Stomach (tissue), 4 donors: ENCODE measurements around the gene TREX2.

Experiments
- CTCF ChIP-seq, 7 experiments: fragments of 450-650 bp in 4 of 7; fragments of 200-600 bp in 3 of 7; sonication (generic) in 3 of 7; IDR thresholded peaks; one replicate each; pipeline ENCODE4 v1.5.1; 2016 to 2019; ENCODE audit warnings: antibody characterized with exemption in 7 of 7, control low read depth in 2 of 7, mild to moderate bottlenecking in 1 of 7
- EP300 ChIP-seq: sonication (generic); formaldehyde crosslinking; IDR thresholded peaks from one replicate; pipeline ENCODE4 v1.6.1; 2017; ENCODE audit warnings: antibody characterized with exemption
- POLR2A ChIP-seq, 4 donors: fragments of 450-650 bp; IDR thresholded peaks; one replicate each; pipeline ENCODE4 v1.6.1; 2016; ENCODE audit warnings: antibody characterized with exemption in 4 of 4, control low read depth in 2 of 4, mild to moderate bottlenecking in 1 of 4, moderate library complexity in 1 of 4
- POLR2AphosphoS5 ChIP-seq, 3 donors: sonication (generic); formaldehyde crosslinking; IDR thresholded peaks; one replicate each; pipeline ENCODE4 v1.6.1; 2016; ENCODE audit warnings: antibody characterized with exemption in 3 of 3

GRCh38 chrX:153396320-153397195, 49.3 kb downstream of the TREX2 start:
- no peak for TF ChIP-seq CTCF (IDR thresholded peaks at IDR 0.05)
- no peak for TF ChIP-seq POLR2AphosphoS5 (IDR thresholded peaks at IDR 0.05)
- no peak for TF ChIP-seq POLR2A (IDR thresholded peaks at IDR 0.05)
- TF ChIP-seq EP300 = no peak
